ENCODE results near the gene NTRK3. TPM values are rescaled to one million over a fixed set of nuclear protein-coding genes. Genes with fewer than 3 reads are reported as not detected.

Gene NTRK3
- total and polyA plus RNA-seq, 2 of the 8 experiments (the other 6 are each of a cell fraction or from before 2014, with no cell fraction given), result 4.5 to 6.8 TPM

DNA sequence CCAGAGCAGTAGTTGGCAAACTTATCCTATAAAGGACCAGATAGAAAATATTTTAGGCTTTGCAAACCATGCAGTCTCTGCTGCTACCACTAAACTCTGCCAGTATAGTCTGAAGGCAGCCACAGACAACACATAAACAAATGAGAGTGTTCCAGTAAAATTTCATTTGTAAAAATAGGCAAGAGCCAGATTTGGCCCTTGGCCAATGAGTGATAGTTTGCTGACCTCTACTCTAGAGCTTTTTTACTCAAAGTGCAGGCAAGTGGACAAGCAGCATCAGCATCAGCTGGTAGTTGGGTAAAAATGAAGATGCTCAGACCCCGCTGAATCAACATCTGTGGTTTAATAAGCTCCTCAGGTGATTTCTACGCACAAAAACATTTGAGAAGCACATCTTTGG is 269.8 kb downstream of the NTRK3 start:
- Histone ChIP-seq H4K8ac (ENCODE audit: extremely low read depth, insufficient read depth, low read length) (no peak overlapping the region), H3K23ac (ENCODE audit: insufficient read length) (no peak overlapping the region), H3K4me2 (ENCODE audit: insufficient read depth in 1 of 2, low read depth in 2 of 2, low read length in 2 of 2) (no peak overlapping the region), H3K56ac (replicated peaks; ENCODE audit: insufficient read length, low read depth, low read length) (no peak overlapping the region), H2AK5ac (ENCODE audit: low read depth, low read length) (no peak overlapping the region), H2BK20ac (ENCODE audit: low read length) (no peak overlapping the region), H2BK5ac (ENCODE audit: low read depth, low read length) (no peak overlapping the region), H3K79me2 (ENCODE audit: control insufficient read depth in 1 of 2, insufficient read depth in 2 of 2, low read length in 2 of 2) (no peaks in the 10 kb centered on the region), H2AFZ (ENCODE audit: low read length) (no peak overlapping the region), H2BK15ac (ENCODE audit: low read length) (no peak overlapping the region), H3K18ac (ENCODE audit: extremely low read depth, low read length) (no peak overlapping the region), H4K91ac (replicated peaks; ENCODE audit: insufficient read length, low read length) (no peak overlapping the region), H4K5ac (ENCODE audit: insufficient read length, low read depth, low read length) (no peak overlapping the region), H3K27ac (ENCODE audit: low read depth, low read length) (no peak overlapping the region), H3K79me1 (ENCODE audit: low read depth, low read length) (no peaks in the 10 kb centered on the region), H3K9ac (replicated peaks in 1 of 4; ENCODE audit: extremely low read depth in 1 of 4, low read depth in 3 of 4, low read length in 3 of 4) (no peak overlapping the region), H3K4me1 (replicated peaks in 1 of 4; ENCODE audit: control insufficient read depth in 3 of 4, insufficient read depth in 4 of 4, low read length in 3 of 4) (no peaks in the 10 kb centered on the region), H3K23me2 (ENCODE audit: low read depth, low read length) (no peaks in the 10 kb centered on the region), H3K4ac (replicated peaks; ENCODE audit: insufficient read length, low read depth, low read length) (no peak overlapping the region), H3K36me3 (ENCODE audit: control insufficient read depth in 2 of 4, insufficient read depth in 4 of 4, low read length in 3 of 4) (no peaks in the 10 kb centered on the region), H2BK120ac (replicated peaks; ENCODE audit: low read depth, low read length) (no peak overlapping the region), H3K4me3 (ENCODE audit: extremely low read depth in 1 of 4, insufficient read depth in 2 of 4, low read depth in 3 of 4, low read length in 4 of 4) (no peak overlapping the region), H3K14ac (ENCODE audit: insufficient read length) (no peak overlapping the region), H2BK12ac (ENCODE audit: low read depth, low read length) (no peak overlapping the region), H3K27me3 (replicated peaks in 1 of 4; ENCODE audit: control insufficient read depth in 3 of 4, extremely low read depth in 1 of 4, insufficient read depth in 3 of 4, low read length in 3 of 4) (no peaks in the 10 kb centered on the region), H3K9me3 (ENCODE audit: insufficient read depth in 2 of 2, low read depth in 1 of 2, low read length in 1 of 2) (no peaks in the 10 kb centered on the region), H4K20me1 (replicated peaks in 1 of 2; ENCODE audit: control insufficient read depth in 1 of 2, insufficient read depth in 2 of 2, low read length in 2 of 2) (no peaks in the 10 kb centered on the region)
- WGBS, 2 experiments (ENCODE audit: extremely low coverage in 1 of 2, insufficient coverage in 1 of 2, insufficient read length in 1 of 2, insufficient replicate concordance in 2 of 2, low coverage in 1 of 2, low lambda C conversion rate in 2 of 2, missing lambda C conversion rate in 1 of 2), result 96% methylated on average over 2 of the region's 2 CpGs; no CpG with 5 or more reads in 1 of the 2 experiments
- ChIA-PET CTCF (ENCODE audit: partially characterized antibody) (interaction anchor here (1.5 kb wide), 1 partner anchor 270 kb away, joined by 3 read pairs; no protein-coding TSS in a partner anchor), POLR2A (ENCODE audit: partially characterized antibody) (no interaction called here)
- TF ChIP-seq NANOG (IDR thresholded peaks at IDR 0.05; ENCODE audit: insufficient read depth, low read depth, low read length, poor library complexity, severe bottlenecking), result no peak
- no peak for TF ChIP-seq GABPA (IDR thresholded peaks at IDR 0.05; ENCODE audit: borderline replicate concordance, insufficient read depth, low read length)
- FAIRE-seq, result no peak
- no peak for DNase-seq (ENCODE audit: low read depth in 1 of 2, low spot score in 2 of 2)
